Duodenal mucosa (tissue), 2 donors: ENCODE results near the gene GNA15.

Experiments
- H3K27ac ChIP-seq: one replicate; pipeline ENCODE4 v1.7.0; 2013; ENCODE audit warnings: low read depth, low read length
- H3K27me3 ChIP-seq, 2 donors: one replicate each; pipeline ENCODE4 v1.7.0; 2013; ENCODE audit warnings: low read length in 2 of 2, control low read depth in 1 of 2; ENCODE audit not compliant: insufficient read depth in 2 of 2, control insufficient read depth in 1 of 2
- H3K36me3 ChIP-seq, 2 donors: one replicate each; pipeline ENCODE4 v1.7.0; 2013; ENCODE audit warnings: low read length in 2 of 2, control low read depth in 1 of 2; ENCODE audit not compliant: insufficient read depth in 2 of 2, control insufficient read depth in 1 of 2
- H3K4me1 ChIP-seq, 2 donors: one replicate each; pipeline ENCODE4 v1.7.0; 2013; ENCODE audit warnings: low read length in 2 of 2, control low read depth in 1 of 2; ENCODE audit not compliant: insufficient read depth in 2 of 2, control insufficient read depth in 1 of 2
- H3K4me3 ChIP-seq, 2 donors: one replicate each; pipeline ENCODE4 v1.7.0; 2013; ENCODE audit warnings: low read length in 2 of 2, low read depth in 1 of 2
- H3K9ac ChIP-seq, 2 donors: one replicate each; pipeline ENCODE4 v1.7.0; 2013; ENCODE audit warnings: low read length in 2 of 2, low read depth in 1 of 2
- H3K9me3 ChIP-seq, 2 donors: one replicate each; pipeline ENCODE4 v1.7.0; 2013; ENCODE audit warnings: low read length in 2 of 2, control low read depth in 1 of 2; ENCODE audit not compliant: control insufficient read depth in 1 of 2

The GNA15 gene

DNA sequence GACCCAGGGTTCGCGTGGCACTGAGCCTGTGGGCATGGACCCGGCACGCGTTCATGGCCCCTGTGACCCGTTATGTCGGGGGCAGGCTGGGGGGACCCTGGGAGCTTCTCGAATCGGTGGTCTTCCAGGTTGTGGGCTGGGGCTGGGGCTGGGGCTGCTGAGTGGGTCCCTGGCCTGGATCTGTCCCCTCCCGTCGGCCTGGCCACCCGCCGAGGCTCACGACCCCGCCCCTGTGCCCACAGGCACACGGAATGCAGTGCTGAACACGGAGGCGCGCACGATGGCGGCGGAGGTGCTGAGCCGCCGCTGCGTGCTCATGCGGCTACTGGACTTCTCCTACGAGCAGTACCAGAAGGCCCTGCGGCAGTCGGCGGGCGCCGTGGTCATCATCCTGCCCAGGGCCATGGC lies 56.4 kb downstream of the GNA15 start:
- Histone ChIP-seq H3K36me3 (peaks cover 11 to 36% of the 10 kb centered on the region in 2 donors), H3K4me1 (peaks cover 28 to 31% of the 10 kb centered on the region in 2 donors), H3K4me3 (no peak overlapping the region)

GRCh38 chr19:3192684-3193083 lies 56.9 kb downstream of the GNA15 start:
- H3K9me3 ChIP-seq = no peaks in the 10 kb centered on the region
- H3K36me3 ChIP-seq = peaks cover 11 to 37% of the 10 kb centered on the region in 2 donors
- H3K9ac ChIP-seq = no peak overlapping the region
- no peaks in the 10 kb centered on the region for H3K27me3 ChIP-seq
- no peak overlapping the region for H3K4me3 ChIP-seq
- H3K4me1 ChIP-seq = peaks cover 24 to 27% of the 10 kb centered on the region in 2 donors
- H3K27ac ChIP-seq = no peak overlapping the region

More for the DNA sequence above, 56.4 kb downstream of the GNA15 start:
- H3K9ac ChIP-seq = no peak overlapping the region
- no peaks in the 10 kb centered on the region for H3K27me3 ChIP-seq
- no peaks in the 10 kb centered on the region for H3K9me3 ChIP-seq
- H3K27ac ChIP-seq = no peak overlapping the region

GRCh38 chr19:3193256-3194105 lies 57.6 kb downstream of the GNA15 start:
- H3K27me3 ChIP-seq = no peaks in the 10 kb centered on the region
- H3K27ac ChIP-seq = no peak overlapping the region
- peaks cover 16 to 19% of the 10 kb centered on the region in 2 donors for H3K4me1 ChIP-seq
- no peak overlapping the region for H3K4me3 ChIP-seq
- H3K9ac ChIP-seq = no peak overlapping the region
- peaks cover 11 to 37% of the 10 kb centered on the region in 2 donors for H3K36me3 ChIP-seq
- H3K9me3 ChIP-seq = no peaks in the 10 kb centered on the region

DNA sequence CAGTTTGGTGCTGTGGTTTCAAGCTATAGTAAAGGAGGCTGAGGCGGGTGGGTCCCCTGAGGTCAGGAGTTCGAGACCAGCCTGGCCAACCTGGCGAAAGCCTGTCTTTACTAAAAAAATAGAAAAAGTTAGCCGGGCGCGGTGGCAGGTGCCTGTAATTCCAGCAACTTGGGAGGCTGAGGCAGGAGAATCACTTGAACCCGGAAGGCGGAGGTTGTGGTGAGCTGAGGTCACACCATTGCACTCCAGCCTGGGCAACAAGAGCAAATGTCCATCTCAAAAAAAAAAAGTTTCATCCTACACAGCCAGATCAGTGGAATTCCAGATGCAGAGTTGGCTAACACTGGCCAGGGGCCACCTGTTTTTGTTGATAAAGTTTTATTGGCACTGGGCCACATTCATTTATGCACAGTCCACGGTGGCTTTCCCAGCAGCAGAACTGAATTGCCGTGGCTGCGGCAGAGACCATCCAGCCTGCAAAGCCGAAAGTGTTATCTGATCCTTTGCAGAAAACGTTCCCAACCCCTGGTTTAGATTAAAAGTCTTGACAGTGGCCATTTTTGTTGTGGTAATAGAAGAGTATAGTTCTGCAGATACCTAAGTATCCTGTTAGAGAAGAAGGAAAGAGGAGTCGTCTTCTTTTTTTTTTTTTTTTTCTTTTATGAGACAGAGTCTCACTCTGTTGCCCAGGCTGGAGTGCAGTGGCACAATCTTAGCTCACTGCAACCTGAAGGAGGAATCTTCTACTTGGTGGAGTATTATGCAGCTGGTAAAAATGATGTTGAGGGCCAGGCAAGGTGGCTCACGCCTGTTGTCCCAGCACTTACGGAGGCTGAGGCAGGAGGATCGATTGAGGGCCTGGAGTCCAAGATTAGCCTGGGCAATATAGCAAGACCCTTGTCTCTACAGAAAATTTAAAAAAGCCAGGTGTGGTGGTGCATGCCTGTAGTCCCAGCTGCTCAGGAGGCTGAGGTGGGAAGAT lies 58.6 kb downstream of the GNA15 start:
- H3K4me1 ChIP-seq = peaks cover 9 to 10% of the 10 kb centered on the region in 2 donors
- H3K27me3 ChIP-seq = no peaks in the 10 kb centered on the region
- no peak overlapping the region for H3K9ac ChIP-seq
- H3K27ac ChIP-seq = no peak overlapping the region
- H3K9me3 ChIP-seq = no peaks in the 10 kb centered on the region
- H3K36me3 ChIP-seq = peaks cover 8 to 47% of the 10 kb centered on the region in 2 donors
- H3K4me3 ChIP-seq = no peak overlapping the region

DNA sequence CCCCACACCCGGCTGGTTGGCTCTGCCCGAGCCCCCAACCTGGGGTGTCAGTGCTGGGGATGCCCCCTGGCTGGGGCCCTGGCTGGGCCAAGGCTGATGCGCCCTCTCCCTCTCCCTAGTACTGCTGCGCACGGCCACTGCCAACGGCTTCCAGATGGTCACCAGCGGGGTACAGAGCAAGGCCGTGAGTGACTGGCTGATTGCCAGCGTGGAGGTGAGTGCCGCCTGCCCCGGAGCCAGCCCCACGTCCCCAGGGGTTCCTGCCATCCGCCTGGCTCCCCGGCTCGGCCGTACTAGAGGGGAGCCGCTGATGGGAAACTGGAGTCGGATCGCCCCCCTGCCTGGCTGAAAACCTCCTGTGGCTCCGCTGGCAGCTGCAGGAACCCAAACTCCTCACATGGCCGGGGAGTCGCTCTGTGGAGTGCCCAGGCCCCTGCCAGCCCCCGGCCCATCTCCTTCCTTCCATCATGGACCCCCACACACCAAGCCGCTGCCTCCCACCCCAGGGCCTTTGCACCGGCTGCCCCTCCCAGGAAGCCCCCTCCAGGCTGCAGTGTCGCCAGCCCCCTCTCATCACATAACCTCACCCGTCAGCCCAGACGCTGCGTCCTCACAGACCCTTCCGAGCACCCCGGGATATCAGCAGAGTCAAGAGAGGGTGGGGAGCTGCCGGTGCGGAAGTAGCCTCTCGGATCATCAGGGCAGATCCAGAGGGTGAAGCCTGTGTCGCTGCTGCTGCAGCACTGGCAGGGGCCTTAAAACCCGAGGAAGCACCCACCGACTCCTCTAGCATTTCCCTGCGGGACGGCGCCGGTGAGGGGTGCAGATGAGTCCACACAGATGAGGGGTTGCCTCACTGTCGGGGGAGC lies 60.5 kb downstream of the GNA15 start:
- Histone ChIP-seq H3K27ac (no peak overlapping the region), H3K4me1 (no peaks in the 10 kb centered on the region), H3K36me3 (peaks cover 8 to 53% of the 10 kb centered on the region in 2 donors)

DNA sequence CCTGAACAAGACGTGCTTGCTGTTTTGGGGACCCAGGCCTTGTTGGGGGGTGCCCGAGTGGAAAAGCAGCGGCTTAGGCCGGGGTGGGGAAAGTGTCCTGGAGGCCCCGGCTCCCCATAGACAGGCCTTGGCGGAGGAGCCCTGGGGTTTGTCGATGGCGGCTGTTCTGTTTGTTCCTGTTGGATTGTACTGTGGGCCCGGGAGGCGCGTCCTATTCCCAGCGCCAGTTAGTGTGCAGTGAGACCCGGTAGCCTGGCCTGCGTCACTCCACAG lies 61.0 kb downstream of the GNA15 start:
- Histone ChIP-seq H3K27me3 (no peaks in the 10 kb centered on the region), H3K36me3 (peaks cover 8 to 53% of the 10 kb centered on the region in 2 donors), H3K4me1 (no peaks in the 10 kb centered on the region), H3K9ac (no peak overlapping the region), H3K4me3 (no peak overlapping the region), H3K27ac (no peak overlapping the region), H3K9me3 (no peaks in the 10 kb centered on the region)

More for the DNA sequence above, 60.5 kb downstream of the GNA15 start:
- H3K9ac ChIP-seq = no peak overlapping the region
- no peak overlapping the region for H3K4me3 ChIP-seq
- H3K9me3 ChIP-seq = no peaks in the 10 kb centered on the region
- H3K27me3 ChIP-seq = no peaks in the 10 kb centered on the region

DNA sequence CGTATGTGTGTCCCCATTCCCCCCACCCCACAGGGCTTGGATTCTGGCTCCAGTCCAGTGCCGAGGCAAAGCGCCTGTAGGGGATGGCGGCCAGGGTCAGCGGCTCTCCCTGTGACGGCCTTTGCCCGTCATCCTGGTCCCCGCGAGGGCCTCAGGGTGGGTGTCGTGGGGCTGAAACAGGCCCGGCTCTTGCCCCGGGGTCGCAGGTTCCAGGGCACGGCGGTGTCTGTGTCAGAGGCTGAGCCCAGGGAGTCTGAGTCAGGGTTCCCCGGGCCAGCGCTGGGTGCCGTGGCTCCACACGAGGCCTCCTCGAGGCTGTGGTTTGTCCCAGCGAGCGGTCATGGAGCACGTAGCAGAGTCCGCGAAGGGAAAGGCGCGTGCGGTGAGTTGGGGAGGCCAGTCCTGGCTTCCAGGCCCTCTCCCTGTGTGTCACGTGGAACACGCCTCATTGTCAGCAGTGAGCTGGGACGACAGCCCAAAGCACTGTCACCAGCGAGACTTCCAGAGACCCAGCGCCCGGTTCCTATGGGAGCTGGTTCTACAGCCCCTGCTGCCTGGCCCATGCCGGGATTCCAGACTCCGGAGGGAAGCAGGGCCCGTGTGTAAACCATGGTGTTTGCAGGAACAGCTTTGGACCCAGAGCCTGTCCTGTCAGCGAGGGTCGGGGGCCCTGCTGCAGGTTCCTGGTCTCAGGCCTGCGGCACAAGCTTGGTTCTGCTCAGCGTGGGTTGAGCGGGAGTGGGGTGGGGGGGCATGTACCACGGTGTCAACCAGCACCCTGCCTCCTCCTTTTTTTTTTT lies 63.3 kb downstream of the GNA15 start:
- peaks cover 6 to 50% of the 10 kb centered on the region in 2 donors for H3K36me3 ChIP-seq
- no peak overlapping the region for H3K27ac ChIP-seq
- no peak overlapping the region for H3K9ac ChIP-seq
- H3K4me1 ChIP-seq = no peaks in the 10 kb centered on the region
- no peaks in the 10 kb centered on the region for H3K27me3 ChIP-seq
- H3K9me3 ChIP-seq = no peaks in the 10 kb centered on the region
- H3K4me3 ChIP-seq = no peak overlapping the region

DNA sequence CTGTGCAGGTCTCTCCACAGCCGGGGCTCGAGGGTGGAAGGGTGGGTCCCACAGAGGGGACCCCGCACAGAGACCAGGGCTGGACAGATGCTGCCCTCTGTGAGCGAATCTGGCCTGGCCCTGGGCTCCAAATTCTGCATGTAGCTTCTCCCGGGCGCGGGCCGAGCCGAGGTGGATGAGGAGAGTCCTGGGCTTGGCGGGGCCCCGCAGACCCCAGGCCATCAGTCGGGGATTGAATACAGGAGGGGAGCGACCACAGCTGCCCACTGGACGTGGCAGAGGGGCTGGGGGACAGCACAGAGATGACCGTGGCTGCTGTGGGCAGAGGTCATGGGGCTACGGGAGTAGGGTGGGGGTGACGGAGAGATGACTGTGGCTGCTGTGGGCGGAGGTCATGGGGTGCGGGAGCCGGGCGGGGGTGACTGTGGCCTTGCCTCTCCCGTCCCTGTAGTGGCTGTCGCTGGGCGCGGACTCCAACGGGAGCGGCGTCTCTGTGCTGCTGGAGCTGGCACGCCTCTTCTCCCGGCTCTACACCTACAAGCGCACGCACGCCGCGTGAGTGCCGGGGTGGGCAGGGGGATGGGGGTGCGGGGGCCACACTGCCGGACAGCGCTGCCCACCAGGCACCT lies 65.4 kb downstream of the GNA15 start:
- no peaks in the 10 kb centered on the region for H3K27me3 ChIP-seq
- H3K4me3 ChIP-seq = no peak overlapping the region
- peaks cover 15 to 57% of the 10 kb centered on the region in 2 donors for H3K36me3 ChIP-seq
- no peak overlapping the region for H3K27ac ChIP-seq
- no peaks in the 10 kb centered on the region for H3K9me3 ChIP-seq
- no peak overlapping the region for H3K9ac ChIP-seq
- H3K4me1 ChIP-seq = no peaks in the 10 kb centered on the region

DNA sequence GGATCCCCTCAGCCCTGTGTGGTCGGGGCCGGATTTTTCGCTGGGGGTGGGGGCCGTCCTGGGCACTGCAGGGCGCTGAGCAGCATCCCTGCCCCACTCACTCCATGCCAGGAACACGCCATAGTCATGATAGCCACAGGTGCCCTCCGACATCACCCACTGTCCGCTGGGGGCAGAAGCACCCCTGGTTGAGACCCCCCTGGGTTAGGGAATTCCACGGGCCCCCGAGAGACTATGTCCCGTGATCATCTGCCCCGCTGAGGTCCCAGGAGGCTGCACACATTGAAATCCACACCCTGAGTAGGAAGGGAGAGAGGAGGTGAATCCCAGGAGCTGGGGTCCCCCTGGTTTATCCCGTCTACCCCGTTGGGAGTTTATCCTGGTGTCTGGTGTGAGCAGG lies 66.1 kb downstream of the GNA15 start:
- Histone ChIP-seq H3K27me3 (no peaks in the 10 kb centered on the region), H3K36me3 (peaks cover 18 to 53% of the 10 kb centered on the region in 2 donors), H3K9me3 (no peaks in the 10 kb centered on the region), H3K4me1 (no peaks in the 10 kb centered on the region), H3K9ac (no peak overlapping the region), H3K27ac (no peak overlapping the region), H3K4me3 (no peak overlapping the region)
